Motor neuron (in vitro differentiated cells): ENCODE data around the gene SP140L. TPM values are rescaled to one million over a fixed set of nuclear protein-coding genes. Genes with fewer than 3 reads are reported as not detected.
A peak's percentile ranks its signal among the peaks of the same experiment; 100 is the strongest.
"Not testable (repeated sequence)": the region's sequence is repeated elsewhere in the genome, so short reads cannot be mapped to it uniquely, and the experiment has no call there.

ENCODE experiments used
- ATAC-seq, 8 experiments: fragments of 200-7000 bp; cut with Tn5 transposase; replicated peaks in 6 of 8; 2 replicates each; pipeline ENCODE4 v1.8.0; 2021; ENCODE audit warnings: mild to moderate bottlenecking in 8 of 8, moderate library complexity in 8 of 8
- H3K27ac ChIP-seq, 2 donors: fragments of 250-450 bp; sonication (Bioruptor Pico); 2 replicates each; pipeline ENCODE4 v1.9.0; 2021; ENCODE audit warnings: antibody characterized with exemption in 2 of 2, mild to moderate bottlenecking in 2 of 2, moderate library complexity in 1 of 2
- H3K4me1 ChIP-seq, 2 donors: fragments of 250-450 bp; sonication (Bioruptor Pico); replicated peaks in 1 of 2; 2 replicates each; pipeline ENCODE4 v1.6.1; 2021; ENCODE audit warnings: antibody characterized with exemption in 2 of 2, mild to moderate bottlenecking in 2 of 2, moderate library complexity in 1 of 2
- H3K4me3 ChIP-seq, 5 donors: fragments of 250-450 bp; sonication (Bioruptor Pico); 2 replicates each; pipeline ENCODE4 v1.9.0; 2021; ENCODE audit warnings: antibody characterized with exemption in 5 of 5, mild to moderate bottlenecking in 5 of 5, moderate library complexity in 4 of 5
- WGBS, 10 experiments: fragments of 450-650 bp; shearing (Covaris generic); methylation state at CpG; one replicate each; pipeline ENCODE4 v1.0.0; 2022; 5-methylcytosine and 5-hydroxymethylcytosine counted together
- in situ Hi-C, 9 experiments: fragments of 400-800 bp; cut with MboI; loops; one replicate each; pipeline ENCODE4 v1.15.0; 2021; ENCODE audit warnings: low sequenced_read_pairs in 9 of 9, low pct_unique_long_range_greater_than_20kb in 2 of 9; ENCODE audit not compliant: unreplicated experiment in 9 of 9
- total RNA-seq, 8 experiments: library from RNA; unstranded; fragments of 300-600 nt; gene quantifications; 2 replicates each; pipeline versions ENCODE4 v1.2.3 to v1.2.4, GENCODE V29; 2022

Gene SP140L
- total RNA-seq, 8 experiments from 2014 or later, result 0.43 to 28.4 (median 2.2) TPM

DNA sequence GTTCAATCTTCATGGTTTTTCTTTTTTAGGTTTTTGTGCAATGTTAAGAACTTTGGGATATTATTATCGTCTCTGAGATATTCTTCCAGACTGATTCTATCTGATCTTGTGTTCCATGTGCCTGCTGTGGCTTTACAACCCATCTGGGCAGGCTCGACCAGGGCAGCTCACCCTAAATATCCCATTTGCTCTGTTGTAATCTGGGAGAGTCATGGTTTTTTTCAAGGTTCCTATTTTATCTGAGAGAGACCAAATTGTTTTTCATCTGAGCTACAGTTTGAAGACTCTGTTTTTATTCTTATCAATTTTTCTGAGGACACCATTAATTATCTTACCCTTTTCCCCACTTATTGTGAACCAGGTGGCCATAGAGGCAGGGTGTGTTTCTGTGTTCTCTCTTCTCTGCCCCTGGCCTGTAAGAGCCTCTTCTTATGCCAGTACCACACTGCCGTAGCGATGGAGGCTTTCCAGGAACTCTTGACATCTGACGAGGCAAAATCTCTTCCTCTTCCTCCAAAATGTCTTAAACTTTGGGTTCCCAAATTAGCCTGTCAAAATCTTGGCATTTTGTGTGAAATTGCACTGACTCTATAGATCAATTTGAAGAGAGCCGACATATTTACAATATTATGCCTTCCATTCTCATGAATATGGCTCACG, 3.1 kb downstream of the SP140L start:
- ATAC-seq, result no peak
- Histone ChIP-seq H3K27ac (no peak overlapping the region), H3K4me3 (no peak overlapping the region), H3K4me1 (no peaks in the 10 kb centered on the region)
- WGBS, 10 experiments, result 40 to 97% (median 78%) methylated on average over 2 to 7 of the region's 7 CpGs
- in situ Hi-C loops, result no loop called here

DNA sequence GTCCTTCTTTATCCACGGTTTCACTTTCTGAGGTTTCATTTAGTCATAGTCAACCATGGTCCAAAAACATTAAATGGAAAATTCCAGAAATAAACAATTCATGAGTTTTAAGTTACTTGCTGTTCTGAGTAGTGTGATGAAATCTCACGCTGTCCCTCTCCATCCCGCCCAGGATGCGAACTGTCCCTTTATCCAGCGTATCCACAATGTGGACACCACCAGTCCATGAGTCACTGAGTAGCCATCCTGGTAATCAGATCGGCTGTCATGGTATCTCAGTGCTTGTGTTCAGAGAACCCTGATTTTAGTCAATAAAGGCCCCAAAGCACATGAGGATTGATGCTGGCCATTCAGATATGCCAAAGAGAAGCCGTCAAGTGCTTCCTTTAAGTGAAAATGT, 3.7 kb downstream of the SP140L start:
- Histone ChIP-seq H3K27ac (no peak overlapping the region), H3K4me1 (no peaks in the 10 kb centered on the region), H3K4me3 (no peak overlapping the region)
- 56 to 100% (median 89%) methylated on average over 3 to 7 of the region's 7 CpGs; no CpG with 5 or more reads in 1 of the 10 experiments for WGBS, 10 experiments
- ATAC-seq, result no peak
- in situ Hi-C loops, result no loop called here

DNA sequence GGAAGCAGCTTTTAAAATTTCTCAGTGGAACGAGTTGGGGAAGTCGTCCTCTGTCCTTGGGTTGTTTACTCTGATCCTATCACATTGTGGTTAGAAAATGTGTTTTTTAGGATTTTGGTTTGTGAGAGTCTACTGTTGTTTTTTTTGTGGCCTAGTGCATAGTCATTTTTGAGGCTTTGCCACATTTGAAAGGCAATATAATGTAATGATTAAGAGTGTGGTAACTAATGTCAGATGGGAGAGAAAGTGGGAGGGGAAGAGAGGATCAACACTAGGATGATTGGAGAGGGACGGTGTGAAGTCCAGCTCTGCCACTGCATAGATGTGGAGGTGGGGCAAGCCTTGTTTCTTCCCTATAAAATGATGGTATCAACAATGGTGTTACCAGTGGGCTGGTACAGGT, 8.5 kb downstream of the SP140L start:
- in situ Hi-C loops, result no loop called here
- H3K4me3 ChIP-seq, result no peak overlapping the region
- no peaks in the 10 kb centered on the region for H3K4me1 ChIP-seq
- no peak overlapping the region for H3K27ac ChIP-seq
- 56 to 100% (median 62%) methylated on average over 1 to 3 of the region's 3 CpGs; no CpG with 5 or more reads in 2 of the 10 experiments for WGBS, 10 experiments
- no peak for ATAC-seq

DNA sequence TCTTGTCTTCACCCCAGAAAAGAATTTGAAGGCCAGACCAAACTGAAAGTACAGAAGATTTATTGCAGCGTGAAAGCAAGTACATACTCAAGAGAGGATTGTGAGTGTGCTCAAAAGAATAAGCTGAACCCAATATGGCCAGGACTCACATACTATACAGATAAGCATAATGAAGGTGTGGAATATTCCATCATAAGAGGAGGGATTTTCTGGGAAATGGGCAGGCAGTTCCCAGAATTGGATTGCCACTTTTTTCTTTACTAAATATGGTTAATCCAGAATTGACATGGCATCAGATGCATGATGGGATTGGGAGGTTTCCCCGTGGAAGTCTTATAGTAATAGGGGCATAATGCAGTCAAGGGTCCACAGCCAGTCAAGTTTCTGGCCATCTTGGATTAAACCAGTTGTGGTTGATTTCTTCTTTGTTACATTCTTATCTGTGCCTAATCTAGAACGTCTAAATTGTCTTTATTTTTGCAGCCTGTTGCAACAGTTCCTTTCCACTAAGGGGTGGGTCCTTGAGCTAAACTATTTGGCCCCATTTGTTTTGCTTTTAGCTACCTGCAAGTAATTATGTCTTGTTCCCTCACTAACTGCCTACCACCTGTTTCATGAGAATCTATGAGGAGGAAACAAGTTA, 9.0 kb downstream of the SP140L start:
- peak in 1 of 8 experiments; percentile 26 for ATAC-seq
- no peaks in the 10 kb centered on the region for H3K4me1 ChIP-seq
- H3K4me3 ChIP-seq, result no peak overlapping the region
- H3K27ac ChIP-seq, result no peak overlapping the region
- in situ Hi-C loops, result no loop called here
- 20 to 90% (median 79%) methylated on average over 1 to 3 of the region's 3 CpGs; no CpG with 5 or more reads in 2 of the 10 experiments for WGBS, 10 experiments

DNA sequence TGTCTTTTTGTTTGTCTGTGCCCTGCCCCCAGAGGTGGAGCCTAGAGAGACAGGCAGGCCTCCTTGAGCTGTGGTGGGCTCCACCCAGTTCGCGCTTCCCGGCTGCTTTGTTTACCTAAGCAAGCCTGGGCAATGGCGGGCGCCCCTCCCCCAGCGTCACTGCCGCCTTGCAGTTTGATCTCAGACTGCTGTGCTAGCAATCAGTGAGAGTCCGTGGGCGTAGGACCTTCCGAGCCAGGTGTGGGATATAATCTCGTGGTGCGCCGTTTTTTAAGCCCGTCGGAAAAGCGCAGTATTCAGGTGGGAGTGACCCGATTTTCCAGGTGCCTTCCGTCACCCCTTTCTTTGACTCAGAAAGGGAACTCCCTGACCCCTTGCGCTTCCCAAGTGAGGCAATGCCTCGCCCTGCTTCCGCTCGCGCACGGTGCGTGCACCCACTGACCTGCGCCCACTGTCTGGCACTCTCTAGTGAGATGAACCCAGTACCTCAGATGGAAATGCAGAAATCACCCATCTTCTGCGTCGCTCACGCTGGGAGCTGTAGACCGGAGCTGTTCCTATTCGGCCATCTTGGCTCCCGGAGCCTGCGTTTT, 15.0 kb downstream of the SP140L start:
- H3K4me1 ChIP-seq, H3K27ac ChIP-seq, in situ Hi-C loops, ATAC-seq: not testable (repeated sequence)
- WGBS, 10 experiments, result 80 to 96% (median 90%) methylated on average over 1 to 4 of the region's 33 CpGs; no CpG with 5 or more reads in 6 of the 10 experiments
- H3K4me3 ChIP-seq, result peak overlapping the region in 3 of 5 donors; percentile 15 to 18 (median 15)

DNA sequence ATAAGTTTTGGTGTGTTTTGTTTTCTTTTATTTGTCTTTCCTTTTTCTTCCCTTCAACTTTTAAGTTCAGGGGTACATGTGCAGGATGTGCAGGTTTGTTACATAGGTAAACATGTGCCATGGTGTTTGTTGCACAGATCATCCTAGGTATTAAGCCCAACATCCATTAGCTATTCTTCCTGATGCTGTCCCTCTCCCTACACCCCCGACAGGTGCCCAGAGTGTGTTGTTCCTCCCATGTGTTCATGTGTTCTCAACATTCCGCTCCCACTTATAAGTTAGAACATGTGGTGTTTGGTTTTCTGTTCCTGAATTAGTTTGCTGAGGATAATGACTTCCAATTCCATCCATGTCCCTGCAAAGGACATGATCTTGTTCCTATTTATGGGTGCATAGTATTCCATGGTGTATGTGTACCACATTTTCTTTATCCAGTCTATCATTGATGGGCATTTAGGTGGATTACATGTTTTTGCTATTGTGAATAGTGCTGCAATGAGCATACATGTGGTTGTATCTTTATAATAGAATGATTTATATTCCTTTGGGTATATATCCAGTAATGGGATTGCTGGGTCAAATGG, 16.1 kb downstream of the SP140L start:
- 90 to 100% (median 95%) methylated on average over 1 to 2 of the region's 2 CpGs; no CpG with 5 or more reads in 6 of the 10 experiments for WGBS, 10 experiments
- in situ Hi-C loops, result not testable (repeated sequence)

DNA sequence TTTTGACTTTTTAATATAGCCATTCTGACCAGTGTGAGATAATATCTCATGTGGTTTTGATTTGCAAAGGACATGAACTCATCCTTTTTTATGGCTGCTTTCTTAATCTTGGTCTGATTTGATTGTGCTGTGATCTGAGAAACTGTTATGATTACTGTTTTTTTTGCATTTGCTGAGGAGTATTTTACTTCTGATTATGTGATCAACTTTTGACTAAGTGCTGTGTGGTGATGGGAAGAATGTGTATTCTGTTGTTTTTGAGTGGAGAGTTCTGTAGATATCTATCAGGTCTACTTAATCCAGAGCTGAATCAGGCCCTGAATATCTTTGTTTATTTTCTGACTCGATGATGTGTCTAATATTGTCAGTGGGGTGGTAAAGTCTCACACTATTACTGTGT, 16.8 kb downstream of the SP140L start:
- ATAC-seq, result no peak
- WGBS, 10 experiments, result 0 to 100% (median 67%) methylated on average over 1 of the region's 1 CpG; no CpG with 5 or more reads in 5 of the 10 experiments

More for the DNA sequence above, 16.1 kb downstream of the SP140L start:
- H3K4me3 ChIP-seq, H3K27ac ChIP-seq, ATAC-seq, H3K4me1 ChIP-seq: not testable (repeated sequence)

DNA sequence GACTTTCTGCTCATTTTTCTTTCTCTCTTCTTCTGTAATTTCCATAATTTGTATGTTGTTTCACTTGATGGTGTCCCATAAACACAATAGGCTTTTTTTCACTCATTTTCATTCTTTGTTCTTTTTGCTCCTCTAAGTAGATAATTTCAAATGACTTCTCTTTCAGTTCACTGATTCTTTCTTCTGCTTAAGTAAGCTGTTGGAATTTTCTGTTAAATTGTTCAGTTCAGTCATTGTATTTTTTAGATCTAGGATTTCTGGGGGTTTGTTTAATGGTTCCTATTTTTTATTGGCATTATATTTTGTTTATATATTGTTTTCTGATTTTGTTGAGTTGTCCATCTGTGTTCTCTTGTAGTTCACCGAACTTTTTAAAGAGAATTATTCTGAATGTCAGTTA, 19.5 kb downstream of the SP140L start:
- Histone ChIP-seq H3K27ac (no peak overlapping the region), H3K4me1 (no peaks in the 10 kb centered on the region), H3K4me3 (no peak overlapping the region)
- 85 to 100% (median 100%) methylated on average over 1 of the region's 1 CpG; no CpG with 5 or more reads in 1 of the 10 experiments for WGBS, 10 experiments
- no peak for ATAC-seq
- in situ Hi-C loops, result no loop called here

More for the DNA sequence above, 16.8 kb downstream of the SP140L start:
- Histone ChIP-seq H3K27ac (no peak overlapping the region), H3K4me1 (no peaks in the 10 kb centered on the region), H3K4me3 (no peak overlapping the region)
- in situ Hi-C loops, result no loop called here

DNA sequence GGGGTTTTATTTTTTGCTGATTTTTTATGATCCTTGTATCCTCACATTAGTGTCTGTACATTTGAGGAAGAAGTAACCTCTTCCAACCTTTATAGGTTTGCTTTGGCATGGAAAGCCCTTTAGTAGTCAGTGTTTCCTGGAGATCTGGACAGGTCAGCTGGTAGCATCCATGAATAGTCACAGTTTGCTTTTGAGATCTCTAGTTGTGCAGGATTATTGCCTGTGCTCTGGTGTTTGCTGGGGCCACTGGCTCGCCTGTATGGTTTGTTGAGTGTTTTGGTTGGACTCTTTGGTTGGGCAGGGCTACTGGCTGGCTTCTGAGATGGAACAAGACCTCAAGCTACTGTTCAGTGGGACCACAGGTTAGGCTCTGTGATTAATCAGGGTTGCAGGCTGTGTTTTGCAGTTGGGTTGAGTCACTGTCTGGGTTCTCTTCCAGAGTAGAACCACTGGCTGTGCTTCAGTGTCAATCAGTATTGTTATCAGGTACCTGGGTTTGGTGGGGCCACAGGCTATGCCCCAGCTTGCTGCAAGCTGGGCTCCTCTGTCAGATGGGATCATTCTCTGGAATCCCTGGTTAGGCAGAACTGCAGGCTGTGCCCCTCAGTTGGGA, 20.0 kb downstream of the SP140L start:
- H3K27ac ChIP-seq, result no peak overlapping the region
- no peaks in the 10 kb centered on the region for H3K4me1 ChIP-seq
- WGBS, 10 experiments, result 40 to 100% (median 40%) methylated on average over 1 of the region's 1 CpG; no CpG with 5 or more reads in 6 of the 10 experiments
- no peak overlapping the region for H3K4me3 ChIP-seq
- ATAC-seq, result no peak
- in situ Hi-C loops, result no loop called here

DNA sequence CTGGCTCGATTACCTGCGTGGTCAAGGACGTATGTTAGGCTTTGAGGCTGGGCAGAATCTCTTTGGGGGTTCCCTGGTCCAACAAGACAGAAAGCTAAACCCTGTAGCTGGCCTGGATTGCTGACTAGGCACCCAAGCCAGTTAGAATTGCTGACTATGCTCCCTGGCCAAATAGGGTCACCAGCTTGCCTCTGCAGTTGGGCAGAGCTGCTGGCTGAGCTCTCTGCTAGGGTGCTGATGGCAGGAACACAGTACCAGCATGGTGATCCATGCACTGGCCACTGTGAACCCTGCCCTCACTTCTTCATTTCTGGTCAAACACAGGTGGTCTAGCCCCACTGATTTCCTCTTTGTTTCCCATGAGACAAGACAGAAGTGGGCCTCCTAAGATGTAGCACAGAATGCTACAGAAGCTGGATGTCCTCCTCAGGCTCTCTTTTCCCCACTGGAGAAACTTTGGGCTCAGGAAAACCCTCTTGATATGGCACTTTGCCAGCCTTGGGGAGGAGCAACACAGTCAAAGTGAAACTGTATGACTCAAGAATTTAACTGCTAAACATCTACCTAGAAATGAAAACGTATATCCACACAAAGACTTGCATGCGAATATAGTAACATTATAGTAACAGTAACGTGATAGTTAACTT, 20.8 kb downstream of the SP140L start:
- WGBS, 10 experiments, result 68 to 100% (median 84%) methylated on average over 1 to 6 of the region's 6 CpGs
- peak in 2 of 8 experiments; percentile 22 to 34 for ATAC-seq
- H3K4me1 ChIP-seq, result no peaks in the 10 kb centered on the region
- no peak overlapping the region for H3K4me3 ChIP-seq
- H3K27ac ChIP-seq, result no peak overlapping the region
- in situ Hi-C loops, result no loop called here

DNA sequence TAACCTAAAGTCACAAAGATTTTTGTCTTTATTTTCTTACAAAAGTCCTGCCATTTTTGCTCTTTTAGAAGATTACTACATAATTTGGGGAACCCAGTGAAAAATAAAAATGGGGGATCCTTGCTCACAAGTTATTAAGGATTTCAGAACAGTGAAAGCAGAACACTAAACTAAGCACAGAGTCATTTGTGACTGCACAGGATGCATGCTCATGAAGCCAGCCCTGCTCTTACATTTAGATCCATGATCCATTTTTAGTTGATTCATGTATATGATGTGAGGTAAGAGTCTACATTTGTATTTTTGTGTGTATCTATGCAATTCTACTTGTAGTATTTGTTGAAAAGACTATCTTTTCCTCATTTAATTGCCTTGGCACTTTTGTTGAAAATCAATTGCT, 21.8 kb downstream of the SP140L start:
- ATAC-seq, result no peak
- in situ Hi-C loops, result no loop called here
- Histone ChIP-seq H3K27ac (no peak overlapping the region), H3K4me3 (no peak overlapping the region), H3K4me1 (no peaks in the 10 kb centered on the region)

DNA sequence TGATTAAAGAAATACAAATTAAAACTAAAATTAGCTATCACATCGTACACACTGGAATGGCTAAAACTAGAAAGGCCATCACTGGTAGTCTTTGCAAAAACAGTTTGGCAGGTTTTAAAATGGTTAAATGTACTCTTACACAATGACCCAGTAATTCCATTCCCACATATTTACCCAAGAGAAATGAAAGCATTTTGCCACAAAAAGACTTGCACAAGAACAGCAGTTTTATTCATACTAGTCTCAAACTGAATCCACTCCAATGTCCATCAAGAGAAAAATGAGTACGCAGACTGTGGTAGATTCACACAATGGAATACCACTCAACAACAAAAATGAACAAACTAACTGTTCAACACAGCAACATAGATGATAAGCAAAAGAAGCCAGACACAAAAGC, 29.1 kb downstream of the SP140L start:
- WGBS, 10 experiments, result 52 to 100% (median 91%) methylated on average over 1 to 2 of the region's 2 CpGs

More for the DNA sequence above, 29.1 kb downstream of the SP140L start:
- no peak overlapping the region for H3K4me3 ChIP-seq
- H3K27ac ChIP-seq, result no peak overlapping the region
- ATAC-seq, result no peak
- in situ Hi-C loops, result no loop called here
- H3K4me1 ChIP-seq, result no peaks in the 10 kb centered on the region
